T-helper 22 cell (primary cell): Measurements from ENCODE around the gene TREH.
"Not testable (repeated sequence)": the region's sequence is repeated elsewhere in the genome, so short reads cannot be mapped to it uniquely, and the experiment has no call there.

ENCODE experiments used
- DNase-seq: peaks from one replicate; pipeline ENCODE4 v3.0.0-alpha.2; 2020; ENCODE audit warnings: low read depth

The TREH gene, protein sequence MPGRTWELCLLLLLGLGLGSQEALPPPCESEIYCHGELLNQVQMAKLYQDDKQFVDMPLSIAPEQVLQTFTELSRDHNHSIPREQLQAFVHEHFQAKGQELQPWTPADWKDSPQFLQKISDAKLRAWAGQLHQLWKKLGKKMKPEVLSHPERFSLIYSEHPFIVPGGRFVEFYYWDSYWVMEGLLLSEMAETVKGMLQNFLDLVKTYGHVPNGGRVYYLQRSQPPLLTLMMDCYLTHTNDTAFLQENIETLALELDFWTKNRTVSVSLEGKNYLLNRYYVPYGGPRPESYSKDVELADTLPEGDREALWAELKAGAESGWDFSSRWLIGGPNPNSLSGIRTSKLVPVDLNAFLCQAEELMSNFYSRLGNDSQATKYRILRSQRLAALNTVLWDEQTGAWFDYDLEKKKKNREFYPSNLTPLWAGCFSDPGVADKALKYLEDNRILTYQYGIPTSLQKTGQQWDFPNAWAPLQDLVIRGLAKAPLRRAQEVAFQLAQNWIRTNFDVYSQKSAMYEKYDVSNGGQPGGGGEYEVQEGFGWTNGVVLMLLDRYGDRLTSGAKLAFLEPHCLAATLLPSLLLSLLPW

DNA sequence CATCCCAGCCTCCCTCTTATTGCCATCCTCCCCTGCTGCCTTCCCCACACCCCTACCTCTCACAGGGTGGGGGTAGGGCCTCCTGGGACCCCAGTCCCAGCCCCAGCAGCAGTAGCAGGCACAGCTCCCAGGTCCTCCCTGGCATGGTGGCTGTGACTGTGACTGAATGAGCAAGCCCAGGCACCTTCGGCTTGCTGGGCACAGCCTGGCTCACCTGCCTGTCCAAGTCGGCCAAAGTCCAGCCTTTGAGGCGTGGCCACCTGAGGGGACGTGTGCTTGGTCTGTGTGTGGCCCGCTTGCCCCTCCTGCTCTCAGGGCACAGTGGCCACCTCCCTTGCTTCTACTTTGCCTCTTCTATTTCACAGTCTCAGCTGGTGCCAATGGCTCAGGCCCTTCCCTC, at the start of gene TREH:
Gene TREH (minus strand): TSS at position 168 of the 400 bp plus-strand sequence. CDS start 23 bp downstream, at position 145.
- DNase-seq, result no peak

DNA sequence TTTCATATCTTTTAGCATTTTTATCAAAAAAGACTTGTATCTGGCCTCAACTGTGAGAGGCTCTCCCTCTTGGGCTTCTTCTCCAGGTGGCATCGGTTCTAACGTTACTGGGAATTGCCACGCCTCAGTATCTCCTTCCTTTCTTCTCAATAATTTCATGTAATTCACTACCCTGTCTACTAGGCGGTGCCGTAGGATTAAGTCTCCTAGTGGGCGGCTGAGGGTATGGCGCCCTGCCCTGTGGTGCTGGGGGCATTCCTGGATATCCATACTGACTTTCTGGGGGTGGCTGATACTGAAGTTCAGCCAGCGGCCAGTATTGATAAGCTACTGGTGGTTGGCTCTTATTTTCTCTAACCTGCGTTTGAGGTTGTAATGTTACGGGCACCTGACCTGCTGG, 48.7 kb upstream of the TREH start:
- DNase-seq, result not testable (repeated sequence)

DNA sequence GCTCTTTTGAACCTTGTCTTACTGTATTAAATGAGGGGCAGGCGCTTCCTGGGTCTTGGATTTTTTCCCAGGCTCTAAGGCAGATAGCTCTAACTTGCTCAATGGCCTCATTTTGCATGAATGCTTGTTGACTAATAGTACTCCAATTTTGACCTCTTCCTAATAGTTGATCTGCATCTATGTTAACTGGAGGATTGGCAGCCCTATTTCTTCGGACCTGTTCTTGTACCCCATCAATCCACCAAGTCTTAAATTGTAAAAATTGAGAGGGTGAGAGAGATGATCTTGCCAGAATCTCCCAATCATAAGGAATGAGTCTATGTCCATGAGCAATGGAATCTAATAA, 48.2 kb upstream of the TREH start:
- not testable (repeated sequence) for DNase-seq

DNA sequence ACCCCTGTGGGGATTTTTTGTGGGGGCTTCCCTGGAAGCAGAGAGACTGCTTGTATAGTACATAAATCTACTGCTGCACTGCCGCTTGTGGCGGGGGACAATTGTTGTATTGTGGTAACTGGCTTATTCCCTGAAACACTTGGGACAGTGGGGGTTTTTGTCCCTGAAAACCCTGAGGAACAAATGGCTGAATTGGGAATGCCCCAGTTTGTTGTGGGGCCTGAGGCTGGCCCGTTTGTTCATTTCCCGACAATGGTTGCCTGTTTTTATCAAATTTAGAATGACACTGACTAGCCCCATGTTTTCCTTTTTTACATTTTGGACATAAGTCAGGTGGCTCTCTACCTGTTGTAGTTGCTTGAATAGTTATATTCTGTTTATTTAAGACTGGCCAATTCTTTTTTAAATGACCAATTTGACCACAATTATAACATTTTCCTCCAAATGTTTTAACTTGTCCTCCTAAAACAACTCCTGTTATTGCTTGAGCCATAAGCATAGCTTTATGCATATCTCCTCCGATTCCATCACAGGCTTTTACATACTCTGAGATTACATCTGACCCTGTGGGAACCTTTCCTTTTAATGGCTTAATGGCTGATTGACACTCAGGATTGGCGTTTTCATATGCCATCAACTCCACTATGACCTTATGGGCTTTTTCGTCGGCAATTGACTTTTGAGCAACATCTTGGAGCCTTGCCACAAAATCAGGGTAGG, 47.7 kb upstream of the TREH start:
- not testable (repeated sequence) for DNase-seq

DNA sequence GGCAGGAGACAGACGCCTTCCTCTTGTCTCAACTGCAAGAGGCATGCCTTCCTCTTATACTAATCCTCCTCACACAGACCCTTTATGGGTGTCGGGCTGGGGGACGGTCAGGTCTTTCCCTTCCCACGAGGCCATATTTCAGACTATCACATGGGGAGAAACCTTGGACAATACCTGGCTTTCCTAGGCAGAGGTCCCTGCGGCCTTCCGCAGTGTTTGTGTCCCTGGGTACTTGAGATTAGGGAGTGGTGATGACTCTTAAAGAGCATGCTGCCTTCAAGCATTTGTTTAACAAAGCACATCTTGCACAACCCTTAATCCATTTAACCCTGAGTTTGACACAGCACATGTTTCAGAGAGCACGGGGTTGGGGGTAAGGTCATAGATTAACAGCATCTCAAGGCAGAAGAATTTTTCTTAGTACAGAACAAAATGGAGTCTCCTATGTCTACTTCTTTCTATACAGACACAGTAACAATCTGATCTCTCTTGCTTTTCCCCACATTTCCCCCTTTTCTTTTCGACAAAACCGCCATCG, 42.1 kb upstream of the TREH start:
- DNase-seq, result not testable (repeated sequence)

DNA sequence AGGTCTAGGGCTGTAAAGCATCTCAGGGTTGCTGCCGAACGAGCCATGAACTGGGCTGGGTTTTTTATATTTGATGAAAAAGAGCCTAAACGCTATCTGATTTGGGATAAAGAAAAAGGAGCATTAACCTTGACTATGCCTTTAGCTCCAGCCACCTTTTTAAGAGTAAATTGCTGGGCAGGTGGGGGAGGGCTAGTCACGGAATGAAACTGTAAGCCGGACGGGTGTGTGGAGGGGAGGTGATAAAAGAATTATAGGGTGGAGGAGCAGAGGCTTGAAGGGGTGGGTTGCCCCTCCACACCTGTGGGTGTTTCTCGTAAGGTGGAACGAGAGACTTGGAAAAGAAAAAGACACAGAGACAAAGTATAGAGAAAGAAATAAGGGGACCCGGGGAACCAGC, 41.3 kb upstream of the TREH start:
- DNase-seq, result not testable (repeated sequence)

DNA sequence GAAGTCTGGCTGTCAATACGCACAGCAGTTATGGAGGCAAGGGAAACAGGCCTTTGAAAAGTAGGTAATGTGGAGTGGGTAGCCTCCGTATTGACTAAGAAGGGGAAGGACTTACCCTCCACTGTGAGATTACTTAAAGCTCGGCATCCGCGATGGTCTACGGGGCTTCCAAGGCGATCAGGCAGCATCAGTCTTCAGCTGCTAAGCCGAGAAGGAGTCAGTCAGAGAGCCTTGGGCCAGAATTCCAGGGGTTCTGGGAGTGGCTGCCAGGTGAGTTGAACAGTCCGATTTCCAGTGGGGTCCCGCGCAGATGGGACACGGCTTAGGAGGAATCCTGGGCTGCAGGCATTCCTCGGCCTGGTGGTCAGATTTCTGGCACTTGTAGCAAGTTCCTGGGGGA, 40.6 kb upstream of the TREH start:
- DNase-seq, result not testable (repeated sequence)

DNA sequence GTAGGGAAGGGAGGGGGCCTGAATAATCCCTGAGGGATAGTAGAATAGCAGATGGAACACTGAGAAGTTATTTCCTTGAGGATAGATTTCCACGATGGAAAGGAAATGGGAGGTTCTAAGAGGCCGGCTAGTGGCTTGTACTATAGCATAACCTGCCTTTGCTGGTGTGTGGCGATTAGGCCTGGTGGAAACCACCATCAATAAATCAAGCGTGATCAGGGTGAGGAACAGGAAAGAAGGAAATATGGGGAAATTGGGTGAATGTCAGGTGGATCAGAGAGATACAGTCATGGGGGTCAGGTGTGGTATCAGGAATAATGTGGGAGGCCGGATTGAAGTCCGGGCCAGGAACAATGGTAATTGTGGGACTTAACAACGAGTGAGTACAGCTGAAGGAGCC, 39.1 kb upstream of the TREH start:
- DNase-seq, result not testable (repeated sequence)

DNA sequence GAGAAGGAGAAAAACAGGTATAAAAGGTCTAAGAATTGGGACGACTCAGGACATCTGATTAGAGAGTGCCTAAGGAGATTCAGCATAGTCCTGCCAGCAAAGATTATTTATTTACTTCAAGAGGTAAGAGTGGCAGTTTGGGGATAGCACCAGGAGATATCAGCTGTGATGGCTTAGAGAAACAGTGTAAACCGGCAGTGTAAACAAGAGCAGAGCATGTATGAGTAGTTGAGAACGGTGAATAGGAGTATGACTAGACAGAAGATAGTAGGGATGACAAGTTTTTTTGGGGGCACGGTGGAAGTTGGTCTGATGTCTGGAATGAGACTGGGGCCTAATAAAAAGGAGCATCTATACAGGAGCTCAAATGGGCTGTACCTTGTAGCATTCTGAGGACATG, 38.3 kb upstream of the TREH start:
- DNase-seq, result not testable (repeated sequence)

DNA sequence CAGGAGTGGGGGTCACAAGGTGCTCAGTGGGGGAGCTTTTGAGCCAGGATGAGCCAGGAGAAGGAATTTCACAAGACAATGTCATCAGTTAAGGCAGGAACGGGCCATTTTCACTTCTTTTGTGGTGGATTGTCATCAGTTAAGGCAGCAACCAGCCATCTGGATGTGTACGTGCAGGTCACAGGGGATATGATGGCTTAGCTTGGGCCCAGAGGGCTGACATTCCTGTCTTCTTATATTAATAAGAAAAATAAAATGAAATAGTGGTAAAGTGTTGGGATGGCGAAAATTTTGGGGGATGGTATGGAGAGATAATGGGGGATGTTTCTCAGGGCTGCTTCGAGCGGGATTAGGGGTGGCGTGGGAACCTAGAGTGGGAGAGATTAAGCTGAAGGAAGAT, 37.8 kb upstream of the TREH start:
- not testable (repeated sequence) for DNase-seq

DNA sequence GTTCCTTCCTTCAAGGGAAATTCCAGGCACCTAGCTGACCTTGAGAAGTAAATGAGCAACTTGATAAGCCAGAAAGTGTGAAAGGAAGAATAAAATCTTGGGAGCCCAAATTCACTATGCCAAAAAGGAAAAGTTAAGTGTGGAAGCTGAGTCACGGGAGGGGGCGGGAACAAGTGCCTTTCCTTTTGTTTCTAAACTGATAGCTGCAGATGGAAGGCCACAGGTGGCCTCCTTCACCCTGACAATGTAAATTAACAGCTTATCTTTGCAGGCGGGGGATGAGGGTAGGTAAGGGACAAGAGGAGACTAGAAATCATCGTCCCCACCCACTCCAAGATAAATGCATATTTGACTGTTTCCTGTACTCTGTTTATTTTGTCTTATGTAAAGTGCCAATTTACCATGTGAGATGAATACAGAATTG, 36.4 kb upstream of the TREH start:
- DNase-seq, result no peak

DNA sequence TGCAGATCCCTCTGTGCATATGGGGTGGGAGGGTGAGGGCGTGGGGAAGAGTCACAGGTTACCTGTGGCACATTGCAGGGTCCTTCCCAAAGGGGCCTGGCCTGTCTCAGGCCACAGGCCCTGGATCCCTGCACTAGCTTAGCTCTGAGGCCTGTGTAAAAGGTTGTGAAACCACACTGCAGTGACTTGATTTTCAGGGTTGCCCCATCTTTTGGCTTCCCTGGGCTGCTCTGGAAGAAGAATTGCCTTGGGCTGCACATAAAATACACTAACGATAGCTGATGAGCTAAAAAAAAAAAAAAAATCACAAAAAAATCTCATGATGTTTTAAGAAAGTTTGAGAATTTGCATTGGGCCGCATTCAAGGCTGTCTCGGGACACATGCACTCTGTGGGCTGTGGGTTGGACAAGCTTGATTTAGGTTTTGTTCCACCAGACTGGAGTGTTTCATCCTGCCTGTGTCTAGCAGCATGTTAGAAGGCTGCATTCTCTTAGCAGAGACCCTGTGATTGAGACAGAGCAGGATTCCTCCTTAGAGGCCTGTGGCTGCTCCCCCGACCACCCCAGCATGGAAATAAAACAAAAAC, 35.9 kb upstream of the TREH start:
- DNase-seq, result no peak

DNA sequence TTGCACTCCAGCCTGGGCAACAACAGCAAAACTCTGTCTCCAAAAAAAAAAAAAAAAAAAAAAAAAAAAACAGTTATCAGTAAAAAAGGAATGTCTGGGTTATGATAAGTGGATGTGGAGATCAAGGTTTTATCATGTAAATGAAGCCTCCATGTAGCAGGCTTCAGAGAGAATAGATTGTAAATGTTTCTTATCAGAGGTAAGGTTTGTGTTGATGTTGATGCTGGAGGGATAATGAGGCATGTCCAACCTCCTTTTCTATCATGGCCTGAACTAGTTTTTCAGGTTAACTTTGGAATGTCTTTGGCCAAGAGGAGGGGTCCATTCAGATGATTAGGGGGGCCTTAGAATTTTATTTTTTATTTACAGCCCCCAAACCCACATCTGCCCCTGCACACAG, 35.4 kb upstream of the TREH start:
- no peak for DNase-seq

DNA sequence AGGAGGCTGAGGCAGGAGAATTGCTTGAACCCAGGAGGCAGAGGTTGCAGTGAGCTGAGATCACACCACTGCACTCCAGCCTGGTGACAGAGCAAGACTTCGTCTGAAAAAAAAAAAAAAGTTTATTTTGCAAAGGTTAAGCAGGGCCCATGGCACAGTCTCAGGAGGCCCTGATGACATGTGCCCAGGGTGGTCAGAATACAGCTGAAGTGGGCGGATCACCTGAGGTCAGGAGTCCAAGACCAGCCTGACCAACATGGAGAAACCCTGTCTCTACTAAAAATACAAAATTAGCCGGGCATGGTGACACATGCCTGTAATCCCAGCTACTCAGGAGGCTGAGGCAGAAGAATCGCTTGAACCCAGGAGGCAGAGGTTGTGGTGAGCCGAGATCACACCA, 35.0 kb upstream of the TREH start:
- not testable (repeated sequence) for DNase-seq

DNA sequence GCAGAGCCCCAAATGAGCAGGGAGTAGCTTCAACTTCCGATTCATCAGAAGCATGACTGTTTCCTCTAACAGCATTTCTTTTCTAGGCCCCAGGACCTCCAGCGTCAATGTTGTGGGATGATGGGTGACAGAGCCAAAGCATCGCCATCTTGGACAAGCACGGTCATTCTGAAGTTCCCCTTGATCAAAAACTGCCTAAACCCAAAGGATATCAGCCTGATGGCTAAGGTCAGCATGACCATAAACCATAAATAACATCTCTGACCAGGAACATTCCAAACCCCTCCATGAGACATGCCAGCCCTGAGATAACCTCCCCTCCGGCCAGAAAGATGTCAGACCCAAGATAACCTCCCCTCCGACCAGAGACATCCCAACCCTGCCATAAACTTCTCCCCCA, 28.8 kb upstream of the TREH start:
- DNase-seq, result no peak

DNA sequence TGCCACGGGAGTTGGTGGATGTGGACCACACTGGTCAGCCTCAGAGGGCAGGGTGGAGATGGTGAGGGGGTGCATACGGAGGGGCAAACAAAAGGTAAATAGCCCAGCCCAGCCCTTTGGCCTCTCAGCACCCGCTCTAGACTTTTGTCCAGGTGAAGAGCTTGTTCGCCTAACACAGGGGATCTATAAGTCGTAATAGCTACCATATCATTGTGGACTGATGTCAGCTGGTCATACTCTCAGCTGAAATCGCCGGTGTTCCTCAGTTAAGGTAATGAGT, 27.0 kb upstream of the TREH start:
- no peak for DNase-seq

DNA sequence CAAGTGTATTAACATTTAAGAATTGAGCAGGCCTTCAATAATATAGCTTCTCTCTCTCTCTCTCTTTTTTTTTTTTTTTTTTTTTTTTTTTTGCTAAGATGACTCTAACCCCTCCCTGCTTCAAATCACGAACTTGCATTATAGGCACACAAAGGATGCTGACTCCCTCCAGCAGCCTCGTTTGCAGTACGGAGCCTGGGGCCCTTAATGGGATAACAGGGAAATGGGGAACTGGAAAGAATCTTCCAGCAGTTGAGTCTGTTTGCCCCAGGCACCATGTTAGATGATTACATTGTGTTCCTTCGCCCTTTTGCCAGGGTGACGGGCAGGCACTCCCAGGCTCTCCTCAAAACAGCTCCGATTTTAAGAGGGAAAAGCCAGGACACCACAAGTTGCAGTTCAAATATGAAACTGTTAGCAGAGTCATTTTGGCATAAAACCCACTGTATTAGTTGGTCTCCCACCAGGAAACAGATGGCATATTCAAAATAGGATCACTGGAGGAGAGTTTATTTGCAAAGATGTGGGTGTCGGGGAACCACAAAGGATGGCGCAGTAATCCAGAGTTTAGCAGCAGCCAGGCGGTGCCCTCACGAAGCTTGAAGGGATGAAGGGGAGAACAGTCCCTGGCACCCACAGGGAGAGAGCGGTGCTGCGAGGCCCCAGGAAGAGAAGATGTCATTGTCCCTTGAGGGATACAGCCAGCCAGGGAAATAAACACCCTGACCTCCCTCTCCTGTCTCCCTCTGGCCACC, 26.5 kb upstream of the TREH start:
- no peak for DNase-seq

DNA sequence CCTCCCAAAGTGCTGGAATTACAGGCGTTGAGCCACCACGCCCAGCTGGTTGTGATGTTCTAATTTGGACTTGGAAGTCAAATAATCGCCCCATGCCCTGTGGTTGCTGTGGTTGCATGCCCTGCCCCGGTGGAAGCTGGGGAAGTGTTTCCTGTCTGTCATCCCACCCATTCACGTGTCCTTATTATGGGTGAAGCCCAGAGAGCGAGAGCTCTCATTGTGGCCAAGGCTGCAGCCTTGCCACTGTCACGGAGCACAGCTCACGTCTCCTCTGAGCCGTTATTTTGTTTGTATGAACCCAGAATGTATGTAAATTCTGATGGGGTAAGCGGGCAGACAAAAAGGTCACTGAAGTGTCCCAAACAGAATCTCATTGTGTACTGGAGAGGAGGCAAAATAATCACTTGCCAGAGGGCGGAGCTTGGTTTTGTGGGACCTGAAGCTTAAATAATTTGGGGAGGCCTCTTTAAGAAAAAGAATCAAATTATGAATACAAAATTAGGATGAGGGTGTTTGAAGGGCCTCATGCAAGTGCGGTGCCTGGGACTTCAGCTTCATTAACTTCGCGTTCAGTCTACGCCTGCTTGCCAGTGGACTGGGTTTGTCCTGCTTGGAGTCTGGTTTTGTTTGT, 25.8 kb upstream of the TREH start:
- peak; percentile 54 for DNase-seq

DNA sequence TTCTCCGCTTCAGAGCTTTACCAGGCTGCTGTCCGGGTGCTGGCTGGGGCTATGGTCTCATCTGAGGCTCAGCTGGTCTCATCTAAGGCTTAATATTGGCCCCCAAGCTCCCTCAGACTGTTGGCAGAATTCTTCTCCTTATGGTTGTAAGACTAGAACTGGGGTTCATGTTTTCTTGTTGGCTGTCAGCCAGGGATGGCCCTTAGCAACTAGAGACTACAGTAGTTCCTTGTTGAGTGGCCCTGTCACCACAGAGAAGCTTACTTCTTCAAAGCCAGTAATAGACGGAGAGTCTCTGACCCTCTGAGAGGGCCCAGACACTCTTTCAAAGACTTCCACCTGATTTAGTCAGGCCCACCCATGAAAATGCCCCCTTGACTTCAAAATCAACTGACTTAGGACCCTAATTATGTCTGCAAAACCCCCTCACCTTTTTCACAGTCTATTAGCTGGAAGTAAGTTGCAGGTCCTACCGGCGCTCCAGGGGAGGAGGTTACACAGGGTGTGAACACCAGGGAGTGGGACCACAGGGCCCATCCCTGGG, 24.2 kb upstream of the TREH start:
- no peak for DNase-seq

DNA sequence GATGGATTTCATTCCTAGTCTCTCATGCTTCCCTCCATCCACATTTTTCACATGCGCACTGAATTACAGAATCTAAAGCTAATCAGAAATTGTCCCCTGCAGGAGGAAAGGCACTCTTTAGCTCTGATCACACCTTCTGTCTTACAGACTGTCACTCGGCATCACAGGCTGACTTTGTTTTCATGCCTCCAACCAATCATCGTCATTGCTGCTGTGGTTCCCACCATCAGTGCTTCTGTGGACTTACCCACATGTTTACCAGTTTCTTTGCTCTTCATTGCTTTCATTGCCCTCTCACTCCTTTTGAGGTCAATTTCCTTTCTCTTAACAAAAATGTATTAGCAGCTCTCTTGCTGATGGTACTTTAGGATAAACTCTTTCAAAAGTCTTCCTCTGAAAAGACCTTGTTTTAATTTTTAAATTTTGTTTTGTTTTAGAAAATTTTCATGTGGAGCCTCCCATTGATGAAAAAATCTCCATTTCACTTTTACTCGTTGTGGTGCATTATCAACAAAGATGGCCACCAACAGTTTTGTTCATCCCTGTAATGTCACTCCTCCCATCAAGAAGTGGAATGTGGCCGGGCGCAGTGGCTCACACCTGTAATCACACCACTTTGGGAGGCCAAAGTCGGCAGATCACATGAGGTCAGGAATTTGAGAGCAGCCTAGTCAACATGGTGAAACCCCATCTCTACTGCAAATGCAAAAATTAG, 20.2 kb upstream of the TREH start:
- DNase-seq, result peak; percentile 61

DNA sequence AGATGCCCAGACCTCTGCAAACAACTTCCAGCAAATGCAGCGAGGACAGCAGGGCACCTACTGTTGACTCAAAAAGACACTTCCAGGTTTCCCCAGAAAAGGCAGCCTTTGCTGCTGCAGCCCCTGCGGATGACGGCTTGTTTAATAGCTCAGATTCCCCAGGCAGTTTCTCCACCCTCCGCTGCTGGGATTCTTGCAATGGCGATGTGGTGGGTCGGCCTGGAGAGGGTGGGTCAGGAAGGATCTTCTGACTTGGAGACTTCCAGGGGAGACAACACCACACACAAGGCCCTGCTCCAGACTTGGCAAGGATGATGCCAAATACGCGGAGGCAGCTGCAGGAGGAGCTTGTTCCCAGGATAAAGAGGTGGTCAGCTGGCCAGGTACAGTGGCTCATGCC, 17.9 kb upstream of the TREH start:
- DNase-seq, result no peak
